SKM-1 (cell line): ENCODE measurements around the gene PHC3.
"Not testable (repeated sequence)": the region's sequence is repeated elsewhere in the genome, so short reads cannot be mapped to it uniquely, and the experiment has no call there.

Experiments used
- DNase-seq: peaks from one replicate; lab custom pipeline; 2025; ENCODE audit not compliant: unreplicated experiment; lab: John Stamatoyannopoulos, UW

The PHC3 gene

DNA sequence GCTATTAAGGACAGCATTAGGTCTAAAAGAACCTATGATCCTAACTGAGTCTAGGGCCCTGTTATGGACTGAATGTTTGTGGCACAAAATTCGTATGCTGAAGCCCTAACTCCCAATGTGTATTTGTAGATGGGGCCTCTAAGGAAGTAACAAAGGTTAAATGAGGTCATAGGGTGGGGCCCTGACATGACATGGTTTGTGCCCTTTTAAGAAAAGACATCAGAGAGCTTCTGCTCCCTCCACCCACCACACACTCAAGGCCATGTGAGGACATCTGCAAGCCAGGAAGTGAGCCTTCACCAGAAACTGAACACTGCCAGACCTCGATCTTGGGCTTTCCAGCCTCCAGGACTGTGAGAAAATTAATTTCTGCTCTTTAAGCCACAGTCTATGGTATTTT lies 49.2 kb downstream of the PHC3 start:
- DNase-seq, result no peak

DNA sequence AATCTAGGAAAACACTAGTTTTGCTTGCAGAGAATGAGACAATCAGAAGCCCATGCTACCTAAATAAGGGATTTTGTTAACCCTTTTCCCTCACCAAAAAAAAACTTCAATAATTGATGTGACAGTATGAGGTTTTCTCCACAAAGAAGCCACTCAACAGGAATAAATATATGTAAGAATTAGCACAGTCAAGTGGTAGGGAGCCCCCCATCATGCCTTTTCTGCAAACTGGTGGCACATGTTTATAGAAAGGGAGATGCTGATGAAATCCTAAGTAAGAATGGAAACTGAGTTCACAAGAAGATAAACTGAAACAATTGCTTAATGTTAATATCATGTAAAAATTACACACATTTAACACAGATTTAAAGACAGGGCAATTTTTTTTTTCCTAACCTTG lies 51.0 kb downstream of the PHC3 start:
- no peak for DNase-seq

DNA sequence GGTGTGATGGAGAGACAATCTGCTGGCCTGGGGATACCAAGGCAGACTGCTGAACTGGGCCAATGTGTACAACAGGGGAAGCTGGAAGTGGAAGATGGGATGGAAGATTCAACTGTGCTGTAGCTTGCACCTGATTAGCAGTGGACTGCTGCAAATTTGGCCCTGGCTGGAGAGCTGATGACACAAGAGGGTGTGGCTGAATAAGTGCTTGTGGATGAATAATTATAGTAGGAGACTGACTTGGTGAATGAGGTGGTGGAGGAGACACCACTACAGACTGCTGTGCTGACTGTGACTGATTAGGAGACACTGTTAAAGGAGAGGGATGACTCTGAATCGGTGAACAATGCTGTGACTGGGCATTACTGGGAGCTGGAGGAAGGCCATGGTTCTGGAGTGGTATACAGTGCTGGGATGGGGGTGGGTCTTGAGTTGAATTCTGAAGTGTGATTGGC lies 52.5 kb downstream of the PHC3 start:
- DNase-seq, result no peak

DNA sequence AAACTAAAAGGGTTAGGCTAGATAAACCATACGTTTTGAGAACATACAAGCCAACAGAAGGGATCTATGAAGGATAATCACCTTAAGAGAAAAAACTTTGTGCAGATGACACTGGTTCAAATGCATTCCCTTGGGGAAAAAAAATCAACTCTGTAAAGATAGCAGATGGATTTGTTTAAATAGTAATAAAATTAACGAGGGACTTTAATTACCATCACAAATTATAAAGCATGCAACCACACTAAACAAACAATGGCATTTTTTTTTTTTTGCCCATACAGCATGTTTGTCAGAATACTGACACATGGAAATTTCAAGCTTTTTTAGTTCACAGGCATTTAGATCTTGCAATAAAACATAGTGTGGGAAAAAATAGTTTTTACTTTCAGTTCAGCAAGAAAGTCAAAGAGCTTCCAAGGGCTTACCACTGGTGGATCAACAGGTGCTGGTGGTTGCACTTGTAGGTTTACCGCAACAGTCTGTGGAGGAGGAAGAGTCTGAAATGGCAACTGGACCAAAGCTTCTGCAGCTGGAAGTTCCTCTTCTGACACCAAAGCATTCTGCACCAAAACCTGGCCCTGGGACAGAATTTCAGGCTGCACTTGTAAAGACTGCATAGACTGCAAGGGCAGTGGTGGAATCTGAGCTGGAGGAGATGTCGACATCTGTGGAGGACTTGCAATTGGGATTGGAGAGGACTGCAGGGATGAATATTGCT lies 53.1 kb downstream of the PHC3 start:
- peak; percentile 69 for DNase-seq

DNA sequence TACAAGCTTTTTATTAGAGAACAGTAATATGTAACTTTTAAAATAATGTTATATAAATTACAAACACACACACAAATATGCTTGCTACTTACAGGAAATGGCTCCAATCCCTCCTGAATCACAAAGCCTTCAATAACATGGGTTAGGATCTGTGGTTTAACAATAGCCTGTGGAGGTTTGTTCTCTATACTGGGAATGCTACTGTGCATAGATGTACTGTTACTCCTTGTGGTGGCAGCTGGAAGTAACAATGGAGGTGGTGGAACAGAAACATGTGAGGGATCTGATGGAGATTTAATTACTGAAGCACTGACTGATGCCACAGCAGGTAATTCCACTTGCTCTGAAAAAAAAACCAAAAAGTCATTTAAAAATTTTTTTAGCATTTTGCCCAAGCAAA lies 64.4 kb downstream of the PHC3 start:
- no peak for DNase-seq

DNA sequence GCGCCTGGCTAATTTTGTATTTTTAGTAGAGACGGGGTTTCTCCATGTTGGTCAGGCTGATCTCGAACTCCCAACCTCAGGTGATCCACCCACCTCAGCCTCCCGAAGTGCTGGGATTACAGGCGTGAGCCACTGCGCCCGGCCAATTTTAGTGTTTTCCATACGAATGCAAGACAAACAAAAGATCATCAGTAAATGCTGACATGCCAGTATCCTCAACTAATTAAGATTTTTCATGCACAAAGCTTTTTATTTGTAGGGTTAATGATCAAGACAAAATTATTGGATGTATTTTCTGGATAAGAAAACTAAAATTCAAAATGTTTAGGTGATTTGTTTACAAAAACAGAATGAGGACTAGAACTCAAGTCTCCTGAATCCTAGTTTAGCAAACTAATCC lies 67.4 kb downstream of the PHC3 start:
- not testable (repeated sequence) for DNase-seq

DNA sequence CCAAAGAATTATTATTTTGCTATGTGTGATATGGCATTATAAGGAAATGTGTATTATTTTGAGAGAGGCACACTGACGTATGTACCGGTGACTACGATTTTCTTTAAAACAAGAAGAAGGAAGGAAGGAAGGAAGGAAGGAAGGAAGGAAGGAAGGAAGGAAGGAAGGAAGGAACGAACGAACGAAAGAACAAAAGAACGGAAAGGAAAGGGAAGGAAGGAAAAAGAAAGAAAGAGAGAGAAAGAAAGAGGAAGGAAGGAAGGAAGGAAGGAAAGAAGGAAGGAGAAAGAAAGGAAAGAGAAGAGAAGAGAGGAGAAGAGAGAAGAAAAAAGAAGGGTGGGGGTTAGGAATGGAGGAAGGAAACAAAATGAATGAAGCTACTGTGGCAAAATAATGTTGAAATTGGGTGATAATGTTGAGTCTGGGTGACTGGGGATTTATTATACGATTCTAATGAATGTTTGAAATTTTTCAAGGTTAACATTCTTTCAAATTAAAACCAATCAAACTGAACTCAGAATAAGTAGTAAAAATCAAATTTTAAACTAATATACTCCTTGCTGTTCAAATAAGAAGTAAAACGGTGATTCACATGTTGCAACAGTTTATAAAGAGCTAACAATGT lies 70.3 kb downstream of the PHC3 start:
- DNase-seq, result no peak

DNA sequence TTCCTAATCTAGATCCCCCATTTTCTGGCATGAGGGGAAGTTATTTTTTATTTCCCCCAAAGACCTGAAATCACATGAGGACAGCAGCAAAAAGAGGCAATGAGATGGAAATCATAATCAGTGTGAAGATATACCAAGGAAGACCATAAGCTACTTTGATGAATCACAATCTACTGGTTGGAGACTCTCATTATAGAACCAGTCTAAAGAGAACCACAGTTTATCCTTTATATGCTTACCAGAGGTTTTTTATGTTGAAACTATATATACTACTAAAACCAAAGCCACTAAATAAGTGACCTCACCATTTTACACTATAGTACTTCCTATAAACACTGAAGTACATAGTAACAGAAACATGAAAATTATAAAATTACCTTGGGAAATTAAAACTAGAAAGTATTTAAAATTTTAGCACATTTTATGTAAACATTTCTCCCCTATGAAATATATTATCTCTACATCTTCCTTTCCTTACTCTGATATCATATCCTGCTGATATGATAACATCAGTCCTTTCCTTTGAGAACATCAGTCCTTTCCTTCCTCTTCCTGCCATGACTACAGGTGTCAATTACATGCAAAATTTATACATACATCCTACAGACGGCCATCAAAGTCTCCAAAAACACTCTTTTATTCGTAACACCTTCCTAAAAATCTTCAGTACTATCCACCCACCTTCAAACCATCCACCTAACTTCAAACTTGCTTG lies 71.8 kb downstream of the PHC3 start:
- DNase-seq, result no peak

DNA sequence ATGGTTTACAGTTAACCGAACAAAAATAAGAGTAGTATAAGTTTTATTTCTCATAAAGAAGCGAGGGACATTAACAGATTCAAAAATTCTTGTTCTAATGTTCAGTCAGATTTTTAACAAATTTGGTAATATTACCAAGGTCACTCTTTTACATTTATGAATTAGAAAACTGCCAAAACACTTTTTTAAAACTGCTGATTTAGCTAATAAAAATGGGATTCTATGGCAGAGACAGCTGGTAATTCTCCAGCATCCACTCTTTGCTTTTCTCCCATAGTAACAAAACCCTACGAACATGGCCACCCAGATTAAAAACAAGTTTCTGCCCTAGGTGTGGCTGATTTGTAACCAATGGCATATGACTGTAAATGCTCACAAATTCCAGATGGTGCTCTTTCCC lies 72.6 kb downstream of the PHC3 start:
- DNase-seq, result no peak

DNA sequence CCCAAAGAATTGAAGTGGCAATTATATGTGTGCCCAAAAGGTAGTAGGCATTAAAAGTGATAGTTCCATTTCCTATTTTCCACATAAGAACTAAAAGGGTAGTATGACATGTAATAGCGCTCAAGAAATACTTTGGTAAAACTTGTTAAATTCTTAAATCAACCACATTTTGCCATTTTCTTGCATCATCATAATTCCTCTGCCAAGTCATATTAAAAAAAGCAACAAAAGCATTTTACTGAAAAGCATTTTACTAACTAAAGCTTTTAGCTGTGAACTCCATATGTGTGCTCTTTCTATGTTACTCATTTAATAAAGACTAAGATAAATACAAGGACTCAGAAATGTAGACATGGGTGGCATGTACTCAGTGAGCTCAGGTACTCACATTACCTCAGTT lies 73.6 kb downstream of the PHC3 start:
- DNase-seq, result no peak

DNA sequence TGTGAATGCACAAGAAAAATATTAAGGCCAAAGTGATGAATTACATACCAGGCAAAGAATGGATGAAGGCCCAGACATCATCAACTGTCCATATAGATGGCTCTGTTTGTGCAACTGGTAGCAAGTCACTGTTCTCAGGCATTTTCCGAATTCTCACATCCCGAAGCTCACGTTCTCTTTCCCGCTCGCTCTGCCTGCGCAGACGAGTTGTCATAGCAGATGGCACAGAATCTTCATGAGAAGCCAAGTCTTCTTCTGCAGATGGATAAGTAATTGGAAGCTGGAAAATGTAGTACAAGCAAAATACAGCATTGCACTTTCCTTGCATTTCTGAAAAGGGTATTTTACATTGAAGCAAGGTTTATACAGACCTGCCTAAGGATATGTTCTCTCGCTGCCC lies 79.1 kb downstream of the PHC3 start:
- no peak for DNase-seq

DNA sequence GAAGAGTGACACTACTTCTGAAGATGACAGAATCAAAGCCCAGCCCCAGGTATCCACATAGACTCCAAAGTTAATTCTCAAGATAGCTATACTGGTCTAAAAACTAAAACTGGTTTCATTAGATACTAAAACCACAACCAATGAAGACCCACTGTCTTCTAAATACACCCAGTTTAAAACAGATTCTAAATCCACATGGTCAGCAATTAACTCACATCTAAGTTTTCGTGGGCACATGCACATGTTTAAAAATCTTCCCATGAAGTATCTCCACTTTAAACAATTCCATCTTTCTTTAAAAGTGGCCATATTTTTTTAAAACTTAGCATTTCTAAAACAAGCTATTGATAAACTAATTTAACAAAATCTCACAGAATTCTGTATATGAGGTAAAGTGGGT lies 80.6 kb downstream of the PHC3 start:
- DNase-seq, result no peak

DNA sequence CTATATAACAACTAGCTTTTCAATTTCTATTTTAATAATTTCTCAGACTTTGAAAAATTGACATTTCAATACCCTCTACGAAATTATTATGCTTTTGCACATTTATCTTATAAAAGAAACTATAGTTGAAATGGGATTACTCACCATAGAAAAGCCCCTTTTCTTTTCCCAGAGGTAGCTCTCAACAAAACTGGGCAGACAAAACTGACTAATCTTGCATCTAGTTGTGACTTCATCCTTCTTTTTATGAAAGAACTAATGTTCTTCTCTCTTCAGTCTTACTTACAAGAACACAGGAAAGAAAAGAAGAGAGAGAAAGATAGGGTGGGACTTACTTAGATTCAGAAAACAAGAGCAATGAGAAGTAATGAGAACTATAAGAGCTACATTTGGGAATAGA lies 82.8 kb downstream of the PHC3 start:
- DNase-seq, result no peak

DNA sequence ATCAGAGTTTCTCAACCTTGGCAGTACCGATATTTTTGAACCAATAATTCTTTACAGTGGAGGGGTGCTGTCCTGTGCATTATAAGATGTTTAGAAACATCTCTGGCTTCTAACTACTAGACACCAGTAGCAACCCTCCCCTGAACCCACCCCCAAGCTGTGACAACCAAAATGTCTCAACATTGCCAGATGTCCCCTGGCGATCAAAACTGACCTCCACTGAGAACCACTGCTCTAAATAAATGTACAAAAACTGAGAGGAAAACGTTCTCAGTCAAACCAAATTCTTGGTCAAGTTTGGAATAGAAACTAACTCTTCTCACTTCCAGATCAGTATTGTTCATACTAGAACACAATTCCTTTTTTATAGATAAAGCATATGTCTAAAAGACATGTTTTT lies 85.2 kb downstream of the PHC3 start:
- no peak for DNase-seq

DNA sequence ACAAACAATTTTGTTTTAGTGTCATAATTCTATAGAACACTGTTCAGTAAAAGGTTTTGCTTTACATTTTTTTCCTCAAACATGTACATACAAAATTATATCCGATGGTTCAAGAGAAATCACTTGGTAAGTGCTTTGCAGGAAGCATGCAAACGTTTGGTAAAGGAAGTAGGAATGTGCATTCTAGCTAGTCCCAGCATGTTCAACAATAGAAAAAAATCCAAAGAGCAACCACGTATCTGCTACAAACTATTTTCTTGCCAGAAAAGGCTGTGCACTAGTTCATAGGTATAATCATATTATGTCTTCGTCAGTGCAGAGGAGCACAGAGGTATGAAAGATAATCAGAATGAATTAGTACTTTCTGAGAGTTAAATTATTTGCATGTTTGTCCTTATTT lies 85.8 kb downstream of the PHC3 start:
- DNase-seq, result no peak

DNA sequence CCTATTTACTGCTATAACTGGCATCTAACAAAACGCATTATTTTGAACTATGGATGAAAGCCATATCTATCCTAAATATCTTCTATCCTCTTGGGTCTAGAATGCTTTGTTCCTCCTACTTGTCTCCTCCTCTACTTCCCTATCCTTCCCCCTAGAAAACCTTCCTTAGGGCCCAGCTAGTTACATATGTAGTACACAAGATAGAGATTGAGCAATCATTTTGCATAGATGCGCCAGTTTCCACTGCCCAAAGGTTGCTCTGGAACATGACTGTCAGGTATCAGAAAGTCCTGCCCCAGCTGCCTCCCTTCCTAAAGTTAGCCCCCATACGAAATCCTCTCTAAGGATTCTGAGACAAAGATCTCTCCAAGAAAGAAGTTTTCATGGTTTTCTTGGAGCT lies 88.6 kb downstream of the PHC3 start:
- peak; percentile 31 for DNase-seq

DNA sequence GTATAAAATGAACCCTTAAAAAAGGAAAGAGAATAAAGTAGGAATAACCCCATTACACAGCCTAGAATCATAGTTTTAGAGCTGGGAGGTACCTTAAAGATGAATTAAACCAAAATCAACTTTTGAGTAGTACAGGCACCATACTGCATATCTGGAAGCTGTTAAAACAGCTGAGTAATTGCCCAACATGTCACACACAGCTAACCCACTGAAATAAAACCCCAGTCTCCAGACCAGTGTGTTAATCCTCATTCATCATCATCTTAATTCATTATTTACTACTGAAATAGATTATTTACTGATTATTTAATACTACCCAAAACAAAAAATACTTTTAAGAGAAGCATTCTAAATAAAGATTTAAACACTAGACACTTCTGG lies 90.9 kb downstream of the PHC3 start:
- DNase-seq, result no peak

DNA sequence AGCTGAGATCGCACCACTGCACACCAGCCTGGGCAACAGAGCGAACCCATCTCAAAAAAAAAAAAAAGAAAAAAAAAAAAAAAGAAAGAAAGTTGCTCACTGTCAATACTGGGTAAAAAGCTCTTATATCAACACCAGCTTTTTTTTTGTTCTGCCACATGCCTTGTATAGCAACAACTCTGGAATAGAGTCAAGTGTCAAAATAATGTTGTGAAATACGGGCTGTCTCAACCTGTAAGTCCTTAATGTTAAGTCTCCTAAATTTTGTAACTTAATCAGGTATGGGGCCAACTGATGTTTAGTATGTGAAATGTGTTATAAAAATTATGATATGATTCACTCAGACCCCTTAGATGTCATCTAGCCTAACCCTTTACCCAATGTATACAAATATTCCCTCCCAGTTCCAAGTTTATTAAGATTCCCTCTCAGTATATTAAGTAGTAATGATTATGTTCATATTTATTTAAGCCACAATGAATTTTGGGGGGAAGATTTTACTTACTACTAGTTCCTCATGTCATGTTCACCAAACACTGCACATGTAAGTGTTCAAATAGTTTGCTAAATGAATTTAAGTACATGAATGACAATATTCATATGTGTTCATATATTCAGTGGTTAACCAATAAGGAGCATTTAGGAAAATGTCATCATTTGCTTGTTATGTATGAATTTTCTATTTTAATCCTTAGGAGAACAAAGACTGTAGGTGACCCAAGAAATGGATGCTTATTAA lies 91.5 kb downstream of the PHC3 start:
- no peak for DNase-seq

DNA sequence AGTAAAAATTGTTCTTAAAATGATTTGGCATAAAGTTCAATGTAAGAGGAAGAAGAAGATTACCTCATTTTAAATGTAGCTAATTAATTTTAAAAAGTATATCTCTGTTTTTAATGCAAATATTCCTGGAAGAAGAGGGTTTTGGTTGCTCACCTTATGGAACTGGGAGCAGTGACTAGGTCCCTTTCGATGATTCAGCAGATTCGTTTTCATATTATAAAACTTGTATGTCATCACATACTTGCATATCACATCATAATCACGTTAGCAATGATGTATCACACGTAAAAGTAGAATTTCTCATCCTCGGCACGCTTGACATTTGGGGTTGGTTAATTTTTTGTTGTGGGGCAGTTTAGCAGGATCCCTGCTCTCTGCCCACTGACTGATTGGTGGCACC lies 96.1 kb downstream of the PHC3 start:
- DNase-seq, result no peak

DNA sequence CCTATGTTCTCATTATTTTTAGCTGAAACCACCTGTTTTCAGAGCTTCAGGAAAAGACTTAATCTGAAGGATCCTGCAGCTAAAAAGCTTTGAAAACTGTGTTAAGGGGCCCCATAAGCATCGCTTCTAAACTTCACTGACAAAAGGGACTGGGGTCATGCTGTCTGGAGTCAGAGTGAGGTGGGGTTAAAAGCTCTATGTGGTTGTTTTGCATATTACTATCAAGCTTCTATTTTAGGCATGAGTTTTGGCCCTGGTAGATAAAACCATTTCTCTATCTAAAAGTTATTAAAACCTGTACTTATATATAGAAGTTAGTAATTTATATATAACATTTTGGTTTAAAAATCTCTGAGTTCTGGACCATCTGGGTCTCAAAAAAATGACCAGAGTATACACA lies 98.2 kb downstream of the PHC3 start:
- DNase-seq, result no peak

DNA sequence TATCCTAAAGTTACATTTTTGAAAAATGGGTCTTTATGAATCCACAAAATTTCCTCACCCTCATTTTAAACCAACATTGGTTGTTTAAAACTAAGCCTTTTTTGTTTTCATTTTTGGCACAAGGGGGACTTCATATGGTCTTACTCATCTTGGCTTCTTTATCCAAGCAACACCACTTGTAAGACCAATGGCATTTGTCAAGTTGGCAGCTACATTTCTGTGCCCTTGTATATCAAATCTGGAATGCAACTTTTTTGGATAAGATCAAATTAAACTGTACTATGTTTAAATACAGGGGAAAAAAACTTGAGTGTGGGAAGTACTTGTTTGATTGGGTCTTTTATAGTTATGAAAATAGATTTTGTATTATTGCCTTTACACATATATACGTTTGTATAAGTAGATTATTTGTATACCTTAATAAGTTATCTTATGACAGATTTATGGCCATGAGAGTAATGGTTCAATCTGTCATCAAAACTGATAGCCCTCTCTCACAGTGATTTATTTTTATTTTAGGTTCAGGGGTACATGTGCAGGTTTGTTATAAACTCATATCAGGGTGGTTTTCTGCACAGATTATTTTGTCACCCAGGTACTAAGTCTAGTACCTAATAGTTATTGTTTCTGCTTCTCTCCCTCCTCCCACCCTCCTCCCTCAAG lies 100.3 kb downstream of the PHC3 start:
- no peak for DNase-seq
